GM13977 (cell line): ENCODE results near the gene KRT15.

ENCODE experiments used
- DNase-seq: peaks from one replicate; pipeline ENCODE4 v3.0.0; 2012; ENCODE audit warnings: low spot score
- in situ Hi-C: fragments of 300-500 bp; cut with MboI; formaldehyde crosslinking; loops from one replicate; pipeline ENCODE4 v1.12.0; 2022; ENCODE audit warnings: low sequenced_read_pairs, low pct_unique_long_range_greater_than_20kb, mixed read lengths, inconsistent platforms; ENCODE audit not compliant: unreplicated experiment
- TF ChIP-seq, protein P1 (sequence below): IDR thresholded peaks from 2 replicates; pipeline ENCODE4 v1.5.1; 2012; ENCODE audit warnings: mild to moderate bottlenecking, control low read depth; ENCODE audit not compliant: insufficient read depth; ENCODE audit errors: extremely low read depth, missing control alignments

The KRT15 gene

DNA sequence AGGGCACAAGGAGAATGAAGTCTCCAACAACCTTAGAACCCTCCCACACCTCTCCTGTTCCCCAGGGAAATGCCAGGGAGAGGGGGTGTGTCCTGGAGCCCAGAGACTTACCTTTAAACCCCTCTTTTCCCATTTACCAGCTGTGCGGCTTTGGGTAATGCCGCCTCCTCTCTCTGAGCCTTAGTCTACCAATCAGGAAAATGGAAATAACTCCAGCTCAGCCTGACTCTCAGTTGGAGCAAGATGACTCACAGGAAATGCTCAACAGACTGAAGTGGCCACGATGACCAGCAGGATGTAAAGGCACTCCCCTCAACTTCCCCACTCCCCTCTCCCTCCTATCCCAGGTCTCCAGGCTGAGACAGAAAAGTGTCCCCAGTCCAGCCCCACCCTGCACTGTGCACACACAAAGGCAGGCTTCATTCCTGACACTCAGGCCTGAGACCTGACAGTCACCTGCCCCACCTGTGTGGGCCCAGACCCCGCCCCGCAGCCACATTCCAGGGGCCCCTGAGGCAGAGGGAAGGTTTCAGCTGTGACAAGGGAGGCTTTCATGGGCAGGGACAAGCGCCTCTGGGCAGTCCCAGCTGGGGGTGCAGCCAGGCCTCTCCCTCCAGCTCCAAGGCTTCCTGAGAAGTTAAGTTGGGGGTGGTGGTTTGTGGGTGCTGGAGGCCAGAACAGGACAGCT lies 3.0 kb upstream of the KRT15 start:
- TF ChIP-seq, protein P1, sequence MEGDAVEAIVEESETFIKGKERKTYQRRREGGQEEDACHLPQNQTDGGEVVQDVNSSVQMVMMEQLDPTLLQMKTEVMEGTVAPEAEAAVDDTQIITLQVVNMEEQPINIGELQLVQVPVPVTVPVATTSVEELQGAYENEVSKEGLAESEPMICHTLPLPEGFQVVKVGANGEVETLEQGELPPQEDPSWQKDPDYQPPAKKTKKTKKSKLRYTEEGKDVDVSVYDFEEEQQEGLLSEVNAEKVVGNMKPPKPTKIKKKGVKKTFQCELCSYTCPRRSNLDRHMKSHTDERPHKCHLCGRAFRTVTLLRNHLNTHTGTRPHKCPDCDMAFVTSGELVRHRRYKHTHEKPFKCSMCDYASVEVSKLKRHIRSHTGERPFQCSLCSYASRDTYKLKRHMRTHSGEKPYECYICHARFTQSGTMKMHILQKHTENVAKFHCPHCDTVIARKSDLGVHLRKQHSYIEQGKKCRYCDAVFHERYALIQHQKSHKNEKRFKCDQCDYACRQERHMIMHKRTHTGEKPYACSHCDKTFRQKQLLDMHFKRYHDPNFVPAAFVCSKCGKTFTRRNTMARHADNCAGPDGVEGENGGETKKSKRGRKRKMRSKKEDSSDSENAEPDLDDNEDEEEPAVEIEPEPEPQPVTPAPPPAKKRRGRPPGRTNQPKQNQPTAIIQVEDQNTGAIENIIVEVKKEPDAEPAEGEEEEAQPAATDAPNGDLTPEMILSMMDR = no peak
- in situ Hi-C loops = no loop called here
- no peak for DNase-seq

DNA sequence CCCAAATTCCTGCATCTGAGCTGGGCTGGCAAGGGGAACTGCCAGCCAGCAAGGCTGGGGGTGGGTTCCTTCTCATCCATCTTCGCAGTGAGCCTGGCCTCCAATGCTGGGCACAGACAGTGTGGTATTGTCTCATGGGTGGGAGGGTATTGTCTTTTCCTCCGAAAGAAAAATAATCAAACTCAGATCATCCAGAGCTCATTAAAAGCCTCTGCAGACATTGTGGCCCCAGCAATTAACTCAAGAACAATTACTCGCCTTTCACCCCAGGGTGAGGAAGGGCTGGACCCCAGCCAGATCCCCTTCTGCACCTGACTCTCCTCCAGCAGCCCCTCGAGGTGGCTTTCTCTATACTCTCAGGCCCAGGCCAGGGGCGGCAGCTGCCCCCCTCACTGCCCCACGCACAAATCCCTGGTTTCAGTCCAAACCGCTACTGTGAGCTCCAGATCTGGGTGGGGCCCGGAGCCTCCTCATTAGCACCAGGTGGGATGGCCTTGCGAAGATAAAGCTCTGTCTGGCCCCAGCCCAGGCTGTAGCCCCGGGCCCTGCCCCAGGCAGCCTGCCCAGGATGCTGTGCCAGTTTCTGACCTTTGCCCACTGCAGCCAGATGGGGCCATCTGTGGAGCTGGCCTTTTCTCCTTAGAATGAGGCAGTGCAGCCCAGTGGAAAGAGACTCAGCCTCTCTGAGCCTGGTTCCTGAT lies 2.3 kb upstream of the KRT15 start:
- TF ChIP-seq, protein P1 = no peak
- DNase-seq = no peak
- in situ Hi-C loops = no loop called here

DNA sequence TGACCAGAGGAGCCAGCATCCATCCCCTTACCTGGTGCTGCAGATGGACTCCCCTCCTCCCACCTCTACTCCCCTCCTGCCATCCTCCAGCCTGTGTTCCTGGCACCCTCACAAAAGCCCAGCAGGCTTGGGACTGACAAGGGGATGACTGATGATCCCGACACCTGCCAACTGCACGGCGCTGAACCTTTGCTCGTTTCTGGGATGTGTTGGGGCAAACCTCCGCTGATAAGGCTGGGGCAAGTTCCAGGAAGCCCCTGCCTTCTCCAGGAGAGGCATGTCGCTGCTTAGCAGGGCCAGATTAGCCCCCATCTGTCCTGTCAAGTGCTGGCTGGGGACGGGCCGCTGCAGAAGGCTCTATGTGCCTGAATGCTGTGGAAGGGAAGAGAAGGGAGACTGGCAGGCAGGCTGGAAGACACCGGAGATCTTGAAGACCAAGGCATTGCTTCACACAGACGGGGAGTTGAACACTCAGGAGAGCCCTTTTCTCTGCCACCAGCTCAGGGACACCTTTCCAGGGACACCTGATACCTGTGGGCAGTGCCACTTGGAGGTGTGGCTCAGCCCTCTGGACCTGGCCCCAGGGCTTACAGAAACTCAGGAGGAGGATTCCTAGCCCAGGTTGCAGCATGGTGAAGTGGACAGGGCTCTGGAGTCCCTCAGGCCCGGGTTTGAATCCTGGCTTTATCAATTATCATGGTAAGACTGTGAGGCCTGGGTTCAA lies 973 bp upstream of the KRT15 start:
- TF ChIP-seq, protein P1 = no peak
- DNase-seq = no peak
- in situ Hi-C loops = no loop called here

DNA sequence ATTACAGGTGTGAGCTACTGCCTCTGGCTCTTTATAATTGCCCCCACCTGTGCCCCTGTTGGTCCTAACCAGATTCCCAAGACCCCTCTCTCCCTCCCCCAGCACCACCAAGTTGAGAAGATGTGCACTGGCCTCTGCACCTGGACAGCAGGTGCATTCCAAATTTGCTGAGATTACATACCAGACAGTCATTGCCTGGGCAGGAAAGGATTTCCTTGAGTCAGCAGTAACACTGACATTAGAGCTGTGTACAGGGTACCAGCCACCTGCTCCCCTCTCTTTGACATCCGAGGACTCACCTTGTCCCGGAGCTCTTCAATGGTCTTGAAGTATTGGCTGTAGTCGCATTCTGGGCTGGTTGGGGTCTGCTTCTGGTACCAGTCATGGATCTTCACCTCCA lies 659 bp downstream of the KRT15 start:
- DNase-seq = no peak
- in situ Hi-C loops = no loop called here
- TF ChIP-seq, protein P1 = no peak

DNA sequence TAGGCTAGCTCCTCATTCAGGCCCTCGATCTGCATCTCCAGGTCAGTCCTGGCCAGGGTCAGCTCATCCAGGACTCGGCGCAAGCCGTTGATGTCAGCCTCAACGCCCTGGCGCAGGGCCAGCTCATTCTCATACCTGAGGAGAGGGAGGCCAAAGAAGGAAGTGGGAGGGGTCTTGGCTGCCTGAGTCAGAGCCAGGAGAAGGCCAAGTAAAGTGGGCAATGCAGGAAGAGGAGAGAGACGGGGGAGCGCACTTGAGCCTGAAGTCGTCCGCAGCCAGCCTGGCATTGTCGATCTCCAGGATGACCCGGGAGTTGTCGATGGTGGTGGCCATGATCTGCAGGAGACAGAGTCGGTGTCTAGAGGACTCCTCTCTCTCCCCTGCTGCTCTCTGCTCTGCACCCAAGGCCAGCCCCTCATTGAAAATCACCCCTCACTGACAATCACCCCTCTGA lies 1.8 kb downstream of the KRT15 start:
- no peak for DNase-seq
- TF ChIP-seq, protein P1 = no peak
- in situ Hi-C loops = no loop called here

DNA sequence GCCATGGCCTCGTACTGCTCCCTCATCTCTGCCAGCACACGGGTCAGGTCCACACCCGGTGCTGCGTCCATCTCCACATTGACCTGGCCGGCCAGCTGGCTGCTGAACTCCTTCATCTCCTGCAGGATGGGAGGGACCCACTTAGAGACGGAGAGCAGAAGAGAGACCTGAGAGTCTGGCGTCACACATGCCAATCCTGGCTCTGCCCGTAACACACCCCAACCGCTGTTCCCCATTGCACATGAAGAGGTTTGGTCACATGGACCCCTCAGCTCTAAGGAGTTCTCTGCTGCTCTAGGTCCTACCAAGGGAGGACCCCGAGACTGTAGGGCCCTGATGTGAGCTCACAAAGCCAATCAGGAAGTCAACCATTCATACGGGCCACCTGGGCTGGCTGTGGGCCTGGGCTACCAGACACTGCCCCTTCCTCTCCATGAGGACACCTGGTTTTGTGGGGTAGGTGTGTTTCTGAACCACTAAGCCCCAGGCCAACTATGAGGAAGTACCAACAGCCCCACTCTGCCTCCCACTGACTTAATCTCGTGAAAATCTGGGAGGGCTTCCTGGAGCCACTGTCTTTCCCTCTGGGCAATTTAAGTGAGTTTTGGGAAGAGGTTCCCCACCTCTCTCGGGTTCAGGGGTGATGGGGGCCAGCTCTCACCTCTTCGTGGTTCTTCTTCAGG lies 2.4 kb downstream of the KRT15 start:
- in situ Hi-C loops = no loop called here
- TF ChIP-seq, protein P1 = no peak
- DNase-seq = no peak
